Measurements from ENCODE around the gene KIF24.

The KIF24 gene

GRCh38 chr9:34334916-34335315 lies 5.8 kb upstream of the KIF24 start:
- Histone ChIP-seq H3K36me3 (ENCODE audit: control insufficient read depth, insufficient read depth, low read length) (no peaks in the 10 kb centered on the region), H3K27me3 (ENCODE audit: control insufficient read depth, insufficient read depth, low read length) (no peaks in the 10 kb centered on the region), H3K4me3 (ENCODE audit: low read depth, low read length) (no peak overlapping the region), H3K4me1 (peaks cover 2% of the 10 kb centered on the region), H3K27ac (no peak overlapping the region), H2AFZ (no peak overlapping the region), H3K9me3 (ENCODE audit: control insufficient read depth, low read length) (no peaks in the 10 kb centered on the region), H3K9ac (no peak overlapping the region), H3K4me2 (ENCODE audit: low read length) (no peak overlapping the region), H3K79me2 (no peaks in the 10 kb centered on the region)
- TF ChIP-seq CTCF (IDR thresholded peaks at IDR 0.05) = no peak

GRCh38 chr9:34334337-34334824 lies 5.3 kb upstream of the KIF24 start:
- TF ChIP-seq CTCF (IDR thresholded peaks at IDR 0.05) = no peak
- no peaks in the 10 kb centered on the region for H3K27me3 ChIP-seq (ENCODE audit: control insufficient read depth, insufficient read depth, low read length)
- H3K9ac ChIP-seq = no peak overlapping the region
- H3K4me1 ChIP-seq = peaks cover 2% of the 10 kb centered on the region
- no peaks in the 10 kb centered on the region for H3K79me2 ChIP-seq
- no peaks in the 10 kb centered on the region for H3K9me3 ChIP-seq (ENCODE audit: control insufficient read depth, low read length)
- H3K4me2 ChIP-seq (ENCODE audit: low read length) = no peak overlapping the region
- H2AFZ ChIP-seq = no peak overlapping the region
- no peak overlapping the region for H3K27ac ChIP-seq
- no peaks in the 10 kb centered on the region for H3K36me3 ChIP-seq (ENCODE audit: control insufficient read depth, insufficient read depth, low read length)
- no peak overlapping the region for H3K4me3 ChIP-seq (ENCODE audit: low read depth, low read length)

GRCh38 chr9:34333836-34334235 lies 4.8 kb upstream of the KIF24 start:
- no peak overlapping the region for H3K4me2 ChIP-seq (ENCODE audit: low read length)
- no peak overlapping the region for H3K27ac ChIP-seq
- peaks cover 2% of the 10 kb centered on the region for H3K4me1 ChIP-seq
- H3K36me3 ChIP-seq (ENCODE audit: control insufficient read depth, insufficient read depth, low read length) = no peaks in the 10 kb centered on the region
- H3K27me3 ChIP-seq (ENCODE audit: control insufficient read depth, insufficient read depth, low read length) = no peaks in the 10 kb centered on the region
- H3K9me3 ChIP-seq (ENCODE audit: control insufficient read depth, low read length) = no peaks in the 10 kb centered on the region
- H2AFZ ChIP-seq = no peak overlapping the region
- H3K9ac ChIP-seq = no peak overlapping the region
- TF ChIP-seq CTCF (IDR thresholded peaks at IDR 0.05) = no peak
- H3K79me2 ChIP-seq = no peaks in the 10 kb centered on the region
- H3K4me3 ChIP-seq (ENCODE audit: low read depth, low read length) = no peak overlapping the region

- peak; percentile 26 for TF ChIP-seq CTCF (IDR thresholded peaks at IDR 0.05)
- Histone ChIP-seq H3K4me2 (ENCODE audit: low read length) (no peak overlapping the region), H3K4me3 (ENCODE audit: low read depth, low read length) (no peak overlapping the region), H3K36me3 (ENCODE audit: control insufficient read depth, insufficient read depth, low read length) (no peaks in the 10 kb centered on the region), H3K27me3 (ENCODE audit: control insufficient read depth, insufficient read depth, low read length) (no peaks in the 10 kb centered on the region), H3K4me1 (peaks cover 2% of the 10 kb centered on the region), H3K9me3 (ENCODE audit: control insufficient read depth, low read length) (no peaks in the 10 kb centered on the region), H3K27ac (no peak overlapping the region), H2AFZ (no peak overlapping the region), H3K9ac (no peak overlapping the region), H3K79me2 (no peaks in the 10 kb centered on the region)
Observed at GRCh38 chr9:34332076-34332964, 3.3 kb upstream of the KIF24 start.

Data from parathyroid adenoma (tissue), 2 donors.